ELF-1 (cell line): ENCODE measurements around the gene CHST11.
"Not testable (repeated sequence)": the region's sequence is repeated elsewhere in the genome, so short reads cannot be mapped to it uniquely, and the experiment has no call there.

Experiments
- DNase-seq: peaks from one replicate; pipeline ENCODE4 v3.0.0-alpha.2; 2016; ENCODE audit warnings: low read depth, low spot score

Gene CHST11

DNA sequence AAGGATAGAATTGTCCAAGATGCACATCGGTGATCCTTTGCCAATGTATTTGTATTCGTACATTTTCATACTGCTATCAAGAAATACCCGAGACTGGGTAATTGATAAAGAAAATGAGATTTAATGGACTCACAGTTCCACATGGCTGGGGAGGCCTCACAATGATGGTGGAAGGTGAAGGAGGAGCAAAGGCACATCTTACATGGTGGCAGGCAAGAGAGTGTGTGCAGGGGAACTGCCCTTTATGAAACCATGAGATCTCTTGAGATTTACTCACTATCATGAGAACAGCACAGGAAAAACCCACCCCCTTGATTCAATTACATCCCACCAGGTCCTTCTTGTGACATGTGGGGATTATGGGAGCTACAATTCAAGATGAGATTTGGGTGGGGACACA is 107.9 kb downstream of the CHST11 start:
- not testable (repeated sequence) for DNase-seq

DNA sequence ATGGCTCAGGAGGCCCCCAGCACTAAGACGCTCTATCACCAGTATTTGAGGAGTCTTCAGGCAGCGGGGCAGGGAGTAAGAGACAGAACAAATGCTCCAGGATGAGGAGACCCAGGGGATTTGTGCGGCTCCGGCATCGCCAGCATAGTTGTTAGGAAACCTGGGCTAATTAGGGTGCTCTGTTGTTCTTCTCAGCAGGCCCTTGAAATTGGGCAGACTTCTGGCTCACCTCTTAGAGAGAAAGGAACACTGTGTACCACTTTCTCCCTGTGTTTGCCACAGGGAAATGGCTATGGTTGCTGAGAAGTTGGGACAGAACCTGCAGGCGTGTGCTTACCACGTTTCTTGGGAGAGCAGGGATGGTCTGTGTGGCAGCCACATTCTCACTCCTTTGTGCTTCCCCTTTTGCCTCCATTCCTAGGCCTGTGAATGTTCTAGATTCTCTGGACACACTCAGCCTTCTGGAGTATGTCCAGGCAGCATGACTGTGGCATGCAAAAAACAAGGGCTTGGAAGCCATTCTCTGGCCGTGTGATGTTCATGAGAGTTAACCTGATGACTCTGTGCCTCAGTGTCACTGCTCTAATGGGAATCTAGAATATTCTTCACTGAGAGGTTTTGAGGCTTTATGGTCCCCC is 109.0 kb downstream of the CHST11 start:
- no peak for DNase-seq

DNA sequence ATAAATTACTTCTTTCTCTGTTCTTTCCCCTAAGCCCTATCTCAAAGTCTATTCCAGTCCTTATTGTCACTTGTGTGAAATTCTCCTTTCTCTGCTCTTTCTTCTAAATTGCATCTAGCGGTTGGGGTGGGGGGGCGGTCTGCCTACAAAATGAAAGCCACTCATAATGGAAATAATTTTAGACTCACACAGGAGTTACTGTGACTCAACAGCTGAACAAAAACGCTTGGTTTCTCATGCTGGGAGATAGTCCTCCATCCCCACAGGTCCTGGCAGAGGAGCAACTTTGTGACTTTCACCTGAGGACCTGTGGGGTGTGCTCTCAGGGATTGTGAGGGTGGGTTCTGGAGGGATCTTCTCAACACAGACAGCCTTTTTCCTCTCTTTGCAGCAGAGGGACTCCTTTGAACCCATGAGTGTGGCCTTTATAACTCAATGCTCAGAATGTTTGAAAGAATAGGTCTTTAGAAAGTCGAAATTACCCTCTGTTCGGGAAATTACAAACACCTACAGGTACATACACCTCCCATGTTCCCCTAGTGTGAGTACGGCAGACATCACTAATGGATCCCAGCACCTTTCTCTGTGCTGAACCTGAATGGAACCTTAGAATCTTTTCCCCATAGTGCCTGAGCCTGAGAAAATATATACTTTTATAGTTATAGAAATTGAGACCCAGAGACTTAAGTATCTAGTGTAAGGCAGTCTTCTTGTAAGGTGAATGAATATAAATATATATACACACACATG is 109.7 kb downstream of the CHST11 start:
- no peak for DNase-seq

DNA sequence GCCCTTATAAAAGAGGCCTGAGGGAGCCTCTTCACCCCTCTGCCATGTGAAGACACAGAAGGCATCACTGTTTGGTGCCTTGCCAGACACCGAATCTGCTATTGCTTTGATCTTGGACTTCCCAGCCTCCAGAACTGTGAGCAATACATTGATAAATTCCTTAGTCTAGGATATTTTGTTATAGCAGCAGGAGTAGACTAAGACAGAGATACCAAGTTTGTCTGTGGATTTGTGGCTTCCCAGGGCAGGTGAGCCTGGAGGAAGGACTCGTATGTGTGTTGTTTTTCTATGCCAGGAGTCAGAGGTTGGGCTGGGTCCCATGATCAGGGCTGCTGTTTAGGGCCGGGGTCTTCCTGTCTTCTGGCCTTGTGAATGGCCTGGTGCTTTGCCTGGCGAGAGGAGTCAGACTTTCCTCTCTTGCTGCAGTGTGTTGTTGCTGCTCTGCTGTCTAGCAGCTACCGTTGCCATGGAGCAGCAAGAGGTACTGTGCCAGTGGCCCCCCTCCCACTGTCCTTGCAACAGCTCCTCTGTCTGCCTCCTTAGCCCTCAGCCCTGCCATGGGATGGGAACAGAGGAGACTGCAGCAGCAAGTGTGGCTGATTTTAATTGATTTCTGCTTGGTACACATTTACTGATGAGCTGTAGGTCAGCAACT is 111.2 kb downstream of the CHST11 start:
- DNase-seq: no peak

DNA sequence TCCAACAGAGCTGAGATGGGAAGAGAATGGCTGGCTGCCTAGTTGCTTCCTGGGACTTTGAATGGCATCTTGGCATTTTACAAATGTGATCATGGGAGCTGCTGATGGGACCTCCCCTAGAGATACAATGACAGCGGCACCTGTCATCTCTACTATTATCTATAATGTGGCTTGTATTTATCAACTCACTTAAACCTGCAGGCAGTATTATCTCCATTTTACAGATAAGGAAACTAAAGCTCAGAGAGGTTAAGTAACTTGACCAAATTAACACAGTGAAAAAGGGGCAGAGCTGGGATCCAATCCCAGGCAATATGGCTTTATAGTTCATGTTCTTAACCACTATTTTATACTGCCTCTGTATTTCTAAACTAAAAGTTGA is 111.7 kb downstream of the CHST11 start:
- DNase-seq: no peak

DNA sequence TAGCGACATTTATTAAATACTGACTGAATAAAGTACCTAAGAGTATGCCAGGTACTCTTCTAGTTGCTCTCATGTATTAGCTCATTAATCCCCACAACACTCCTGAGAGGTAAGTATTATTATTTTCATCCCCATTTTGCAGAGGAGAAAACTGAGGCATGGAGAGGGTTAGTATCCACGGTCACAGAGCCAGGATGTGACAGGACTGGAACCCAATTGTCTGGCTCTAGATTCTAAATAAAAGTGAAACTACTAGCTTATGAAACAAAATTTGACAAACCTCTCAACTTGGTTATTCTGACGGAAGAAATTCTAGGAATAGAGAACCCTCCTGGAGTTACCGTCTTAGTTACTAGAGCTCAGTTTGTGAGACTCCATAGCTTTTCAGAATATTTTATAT is 112.2 kb downstream of the CHST11 start:
- no peak for DNase-seq

DNA sequence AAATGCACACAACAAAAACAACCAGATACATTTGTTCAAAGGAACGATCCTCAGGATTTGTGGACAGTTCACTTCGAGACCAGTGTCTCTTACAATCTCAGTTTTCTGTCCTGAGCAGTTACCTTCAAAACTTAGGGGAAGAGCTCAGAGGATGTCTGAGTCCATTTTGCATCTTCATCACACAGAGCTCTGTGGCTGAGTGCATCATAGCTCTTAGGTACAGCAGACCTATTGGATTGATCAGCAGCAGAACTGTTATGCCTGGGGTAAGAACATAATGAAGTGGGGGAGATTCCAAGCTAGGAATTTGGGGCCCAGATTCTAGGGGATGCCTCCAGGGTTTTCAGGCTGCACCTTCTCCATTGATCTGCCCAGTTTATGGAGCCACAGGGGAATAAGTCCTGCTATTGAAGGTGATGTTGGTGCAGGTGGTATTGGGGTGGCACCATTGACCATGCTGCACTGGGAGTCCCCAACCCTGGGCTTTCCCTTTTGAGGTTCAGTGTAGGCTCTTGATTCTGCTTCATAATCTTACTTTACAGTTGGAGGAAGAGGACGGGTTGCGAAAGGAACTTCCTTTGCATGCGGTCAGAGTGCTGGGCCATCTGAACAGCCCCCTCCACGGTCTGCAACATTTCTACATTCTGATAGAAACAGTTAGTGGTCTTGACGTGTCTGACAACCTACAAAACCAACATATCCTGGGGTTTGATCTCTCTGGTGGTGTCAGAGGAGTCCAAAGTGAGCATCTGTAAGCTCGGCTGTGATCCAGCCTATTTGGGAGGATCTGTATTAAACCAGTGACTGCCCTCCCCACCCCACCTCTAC is 112.8 kb downstream of the CHST11 start:
- no peak for DNase-seq

DNA sequence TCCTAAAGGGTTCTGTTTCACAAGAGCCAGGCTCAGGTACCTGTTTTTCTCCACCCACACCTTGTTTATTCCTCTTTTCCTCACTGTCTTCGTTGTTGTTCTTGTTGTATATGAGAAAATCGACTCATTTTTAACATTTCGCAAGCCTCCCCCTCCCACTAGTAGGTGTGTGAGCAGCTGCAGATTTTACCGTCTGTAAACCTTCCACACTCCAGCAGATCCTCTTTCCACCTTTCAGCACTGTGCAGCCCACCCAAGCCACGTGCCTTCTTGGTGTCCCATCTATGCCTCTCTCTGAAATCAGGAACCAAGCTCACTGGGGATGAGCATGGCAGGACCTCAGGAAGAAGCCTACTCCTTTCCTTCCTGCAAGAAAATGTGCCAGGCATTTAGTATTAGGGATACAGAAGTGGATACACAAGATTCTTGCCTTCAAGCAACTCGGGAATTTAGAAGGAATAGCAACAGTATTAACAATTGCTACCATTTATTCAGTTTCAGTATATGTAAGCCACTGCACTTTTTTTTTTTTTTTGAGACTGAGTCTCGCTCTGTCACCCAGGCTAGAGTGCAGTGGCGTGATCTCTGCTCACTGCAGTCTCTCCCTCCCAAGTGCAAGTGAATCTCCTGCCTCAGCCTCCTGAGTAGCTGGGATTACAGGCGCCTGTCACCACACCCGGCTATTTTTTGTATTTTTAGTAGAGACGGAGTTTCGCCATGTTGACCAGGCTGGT is 113.6 kb downstream of the CHST11 start:
- DNase-seq: no peak

DNA sequence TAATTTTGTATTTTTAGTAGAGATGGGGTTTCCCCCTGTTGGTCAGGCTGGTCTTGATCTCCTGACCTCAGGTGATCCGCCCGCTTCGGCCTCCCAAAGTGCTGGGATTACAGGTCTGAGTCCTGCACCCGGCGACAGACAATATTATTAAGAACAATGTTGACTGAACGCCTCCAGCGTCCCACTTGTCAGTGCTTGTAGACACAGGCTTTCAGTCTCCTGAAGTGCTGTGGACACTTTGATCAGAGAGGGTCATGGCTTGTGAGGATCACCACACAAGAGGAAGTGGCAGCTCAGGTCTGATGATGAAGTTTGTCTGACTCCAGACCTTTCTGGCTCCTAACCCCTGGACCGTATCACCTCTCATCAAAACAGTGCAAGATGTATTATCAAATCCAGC is 114.6 kb downstream of the CHST11 start:
- DNase-seq: no peak

DNA sequence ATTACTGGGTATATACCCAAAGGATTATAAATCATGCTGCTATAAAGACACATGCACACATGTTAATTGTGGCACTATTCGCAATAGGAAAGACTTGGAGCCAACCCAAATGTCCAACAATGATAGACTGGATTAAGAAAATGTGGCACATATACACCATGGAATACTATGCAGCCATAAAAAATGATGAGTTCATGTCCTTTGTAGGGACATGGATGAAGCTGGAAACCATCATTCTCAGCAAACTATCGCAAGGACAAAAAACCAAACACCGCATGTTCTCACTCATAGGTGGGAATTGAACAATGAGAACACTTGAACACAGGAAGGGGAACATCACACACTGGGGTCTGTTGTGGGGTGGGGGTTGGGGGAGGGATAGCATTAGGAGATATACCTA is 117.6 kb downstream of the CHST11 start:
- DNase-seq: not testable (repeated sequence)

DNA sequence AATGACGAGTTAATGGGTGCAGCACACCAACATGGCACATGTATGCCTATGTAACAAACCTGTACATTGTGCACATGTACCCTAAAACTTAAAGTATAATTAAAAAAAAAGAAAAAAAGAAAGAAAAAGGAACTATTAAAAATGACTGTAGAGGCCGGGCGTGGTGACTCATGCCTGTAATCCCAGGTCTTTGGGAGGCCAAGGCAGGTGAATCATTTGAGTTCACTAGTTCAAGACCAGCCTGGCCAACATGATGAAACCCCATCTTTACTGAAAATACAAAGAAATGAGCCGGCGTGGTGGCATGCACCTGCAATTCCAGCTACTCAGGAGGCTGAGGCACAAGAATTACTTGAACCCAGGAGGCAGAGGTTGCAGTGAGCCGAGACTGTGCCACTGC is 118.0 kb downstream of the CHST11 start:
- not testable (repeated sequence) for DNase-seq

DNA sequence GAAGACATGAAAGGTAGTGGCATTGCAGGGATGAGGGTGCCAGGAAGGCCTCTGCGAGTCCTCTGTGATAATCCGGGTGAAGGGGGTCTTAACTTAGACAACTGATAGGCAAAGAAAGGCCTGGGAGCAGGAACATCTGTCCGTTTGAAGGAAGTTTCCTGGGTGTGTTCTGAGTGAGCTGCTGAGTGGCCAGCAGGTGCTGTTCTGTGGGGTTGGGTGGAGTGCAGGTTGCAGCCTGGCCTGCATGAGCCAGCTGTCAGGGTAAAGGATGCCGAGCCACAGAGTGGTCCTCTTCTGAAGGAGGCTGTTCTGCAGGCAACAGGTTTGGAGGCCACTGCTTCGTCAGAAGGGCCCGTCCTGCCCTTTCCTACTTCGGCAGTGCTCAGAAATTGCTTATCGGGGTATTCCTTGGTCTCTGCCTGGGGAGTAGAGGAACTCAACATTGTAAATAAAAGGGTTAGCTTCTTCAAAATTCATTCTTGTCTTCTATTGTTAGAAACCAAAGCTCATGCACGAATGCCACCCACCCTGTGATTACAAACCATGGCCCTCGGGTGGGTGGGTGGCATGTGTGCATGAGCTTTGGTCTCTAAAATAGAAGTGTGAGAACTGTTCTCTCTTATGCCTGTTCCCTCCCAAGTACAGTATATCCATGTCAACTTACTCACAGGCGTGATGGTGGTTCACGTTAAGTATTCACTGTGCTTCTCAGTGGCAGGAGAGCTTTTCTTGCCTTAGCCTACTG is 118.9 kb downstream of the CHST11 start:
- DNase-seq: no peak

DNA sequence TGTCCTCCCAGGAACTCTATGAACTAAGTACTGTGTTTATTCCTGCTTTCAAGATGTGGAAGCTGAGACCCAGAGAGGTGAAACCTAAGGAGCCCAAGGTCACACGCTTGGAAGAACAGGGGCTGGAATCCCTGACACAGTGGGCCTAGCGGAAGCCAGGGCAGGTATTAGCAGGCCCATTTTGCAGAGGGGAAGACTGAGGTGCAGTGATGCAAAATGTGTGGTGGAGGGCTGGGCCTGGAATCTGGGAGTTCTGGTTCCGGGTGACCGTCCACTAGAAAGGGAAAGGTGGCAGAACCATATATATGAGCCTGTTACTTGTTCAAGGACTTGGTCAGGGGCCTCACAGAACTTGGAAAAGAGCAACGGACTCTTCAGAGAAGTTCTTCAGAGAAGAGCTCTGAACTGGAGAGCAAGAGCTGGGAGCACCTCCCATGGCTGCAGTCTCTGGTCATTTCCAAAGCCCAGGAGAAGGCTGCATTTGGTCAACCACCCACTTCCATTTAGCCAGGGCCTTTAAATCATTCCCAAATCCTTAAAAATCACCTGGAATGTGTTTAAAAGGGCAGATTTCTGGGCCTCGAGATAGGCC is 119.5 kb downstream of the CHST11 start:
- DNase-seq: no peak

DNA sequence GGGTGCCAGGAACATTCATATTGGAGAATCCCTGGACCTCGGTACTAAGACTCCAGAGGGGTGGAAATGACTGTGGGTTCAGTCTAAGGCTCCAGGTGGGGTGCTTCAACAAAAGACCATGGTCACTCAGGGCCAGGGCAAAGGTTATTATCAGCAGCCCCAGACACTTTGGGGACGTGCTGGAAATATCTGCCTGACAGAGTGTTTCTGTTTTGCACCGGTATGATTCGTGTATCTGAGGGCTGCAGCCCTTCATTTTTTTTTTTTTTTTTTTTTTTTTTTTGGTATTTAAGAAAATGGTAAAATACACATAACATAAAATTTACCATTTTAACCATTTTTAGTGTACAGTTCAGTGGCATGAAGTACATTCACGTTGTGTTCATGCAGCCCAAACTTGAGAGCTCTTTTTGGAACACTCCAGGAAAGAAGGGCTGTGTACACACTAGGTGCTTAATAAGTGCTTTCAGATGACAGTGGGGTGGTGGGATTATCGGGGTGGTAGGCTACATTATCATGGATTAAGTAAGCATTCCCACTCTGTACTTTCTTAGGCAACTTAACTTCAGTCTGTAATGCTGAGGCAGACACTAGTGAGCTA is 120.3 kb downstream of the CHST11 start:
- DNase-seq: no peak

DNA sequence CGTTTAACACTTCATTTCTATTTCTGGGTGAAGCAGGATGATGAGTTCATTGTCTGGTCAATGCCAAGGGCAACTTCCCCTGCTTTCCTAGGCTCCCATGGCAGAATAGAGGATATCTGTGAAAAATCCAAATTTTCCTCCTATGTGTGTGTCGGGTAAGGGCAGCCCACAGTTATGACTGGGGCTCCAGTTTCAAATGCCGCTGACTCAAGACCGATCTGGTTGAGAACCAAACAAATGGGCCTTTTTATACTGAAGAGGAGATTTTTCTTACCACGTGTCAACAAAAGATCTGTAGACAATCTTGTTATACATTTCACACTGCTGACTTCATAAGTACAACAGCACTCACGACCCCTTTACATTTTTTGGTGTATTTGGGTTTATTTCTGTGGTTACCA is 120.8 kb downstream of the CHST11 start:
- no peak for DNase-seq

DNA sequence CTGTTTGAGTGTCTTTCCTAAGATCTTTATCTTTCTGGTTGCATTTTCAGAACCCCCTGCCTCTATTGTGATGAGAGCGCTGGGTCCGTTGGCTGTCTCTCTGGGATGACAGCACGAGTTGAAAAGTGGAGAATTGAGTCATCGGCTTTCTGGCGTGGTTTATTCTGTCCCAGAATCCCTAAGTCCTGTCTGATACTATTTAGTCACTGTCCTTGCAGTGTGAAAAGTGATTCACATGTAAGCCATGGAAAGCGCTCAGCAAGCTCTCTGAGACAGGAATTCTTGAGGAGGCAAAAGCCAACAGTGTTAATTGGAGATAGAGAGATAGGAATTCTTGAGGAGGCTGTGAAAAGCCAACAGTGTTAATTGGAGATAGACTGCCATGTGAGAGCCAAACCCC is 121.7 kb downstream of the CHST11 start:
- DNase-seq: peak; percentile 47

DNA sequence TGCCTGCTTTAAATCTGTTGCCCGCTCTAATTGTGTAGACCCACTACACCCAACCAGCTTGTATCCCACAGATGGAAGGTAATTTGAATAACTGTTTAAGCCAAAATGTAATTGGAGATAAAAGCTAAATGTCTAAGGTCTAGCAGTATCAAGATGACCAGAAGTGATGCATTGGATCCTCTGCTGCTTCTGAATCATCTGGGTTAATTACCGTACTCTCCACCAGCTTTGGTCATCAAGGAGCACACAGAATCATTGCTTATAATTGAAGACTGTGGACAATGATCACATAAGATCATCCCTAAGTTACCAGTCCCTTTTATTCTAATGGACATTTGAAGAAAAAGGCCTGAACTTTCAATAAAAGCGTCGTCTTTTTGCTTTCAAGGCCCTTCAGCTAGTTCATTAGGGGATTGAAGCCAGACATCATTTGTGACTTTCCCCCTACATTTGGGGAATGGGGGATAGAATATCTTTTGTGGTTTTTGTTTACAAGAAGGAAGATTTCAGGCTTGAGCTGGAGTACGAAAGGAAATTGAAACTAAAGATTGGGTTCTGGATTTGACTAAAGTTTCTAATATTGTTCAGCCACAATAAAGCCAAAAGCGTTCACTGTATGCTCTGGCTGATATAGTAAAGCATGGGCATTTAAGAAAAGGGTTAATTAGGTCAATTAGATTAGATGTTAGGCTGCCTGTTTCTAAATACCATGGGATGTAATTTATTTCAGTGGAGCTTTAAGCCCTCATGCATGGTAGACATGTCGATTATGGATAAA is 123.2 kb downstream of the CHST11 start:
- DNase-seq: no peak

DNA sequence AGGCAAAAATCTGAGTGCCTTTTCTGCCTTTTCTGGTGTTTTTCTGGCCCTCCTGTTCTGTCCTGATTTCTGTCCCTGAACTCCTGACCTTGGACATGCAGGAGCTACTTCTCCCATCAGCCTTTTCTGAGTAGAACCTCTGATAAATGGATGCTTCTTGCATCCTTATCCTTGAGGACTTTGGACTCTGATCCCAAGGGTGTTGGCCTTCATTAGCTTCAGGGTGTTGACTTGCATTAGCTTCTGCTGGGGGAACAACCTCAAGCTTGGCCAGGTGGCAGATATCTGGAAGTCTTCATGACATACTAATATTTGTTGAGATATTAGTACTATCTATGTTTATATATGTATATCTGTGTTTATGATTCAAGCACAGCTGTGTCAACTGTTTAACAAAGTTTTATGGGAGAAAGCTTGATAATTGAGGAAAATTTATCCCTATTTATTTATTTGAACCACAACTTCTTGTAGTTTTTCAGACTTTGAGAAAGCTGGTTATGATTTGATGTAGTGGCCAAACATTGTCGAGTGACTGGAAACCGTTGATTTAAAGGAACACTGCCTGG is 124.3 kb downstream of the CHST11 start:
- no peak for DNase-seq

DNA sequence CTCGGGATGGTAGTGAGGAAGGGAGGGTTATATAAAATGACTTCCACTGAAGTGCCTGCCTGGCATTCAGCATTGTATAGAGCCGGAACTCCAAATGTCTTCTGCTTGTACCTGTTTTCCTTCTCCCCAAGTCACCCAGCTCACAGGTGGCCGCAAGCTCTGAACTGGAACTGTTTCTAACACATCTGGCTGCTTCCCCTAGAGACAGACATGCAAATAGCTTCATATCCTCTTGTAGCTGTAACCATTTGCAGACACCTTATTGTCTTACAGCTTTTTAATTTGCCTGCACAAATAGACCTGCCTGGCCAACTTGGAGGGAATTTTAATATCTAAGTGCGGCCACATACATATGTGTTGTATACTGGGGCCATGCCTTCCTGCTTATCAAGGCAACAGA is 126.0 kb downstream of the CHST11 start:
- DNase-seq: no peak
